HFF-Myc (cell line): ENCODE measurements around the gene C16orf78.

Source experiments
- DNase-seq: peaks from one replicate; pipeline ENCODE4 v3.0.0-alpha.2; 2011; ENCODE audit warnings: low read depth; ENCODE audit errors: extremely low read depth
- H3K4me3 ChIP-seq: replicated peaks from 2 replicates; pipeline ENCODE4 v1.5.1; 2011; ENCODE audit warnings: low read depth, mild to moderate bottlenecking, control low read depth, low read length
- TF ChIP-seq, protein P1 (sequence below): IDR thresholded peaks from 2 replicates; pipeline ENCODE4 v1.5.1; 2012; ENCODE audit warnings: mild to moderate bottlenecking, low read depth, low read length, control low read depth; ENCODE audit errors: missing control alignments

C16orf78 gene

DNA sequence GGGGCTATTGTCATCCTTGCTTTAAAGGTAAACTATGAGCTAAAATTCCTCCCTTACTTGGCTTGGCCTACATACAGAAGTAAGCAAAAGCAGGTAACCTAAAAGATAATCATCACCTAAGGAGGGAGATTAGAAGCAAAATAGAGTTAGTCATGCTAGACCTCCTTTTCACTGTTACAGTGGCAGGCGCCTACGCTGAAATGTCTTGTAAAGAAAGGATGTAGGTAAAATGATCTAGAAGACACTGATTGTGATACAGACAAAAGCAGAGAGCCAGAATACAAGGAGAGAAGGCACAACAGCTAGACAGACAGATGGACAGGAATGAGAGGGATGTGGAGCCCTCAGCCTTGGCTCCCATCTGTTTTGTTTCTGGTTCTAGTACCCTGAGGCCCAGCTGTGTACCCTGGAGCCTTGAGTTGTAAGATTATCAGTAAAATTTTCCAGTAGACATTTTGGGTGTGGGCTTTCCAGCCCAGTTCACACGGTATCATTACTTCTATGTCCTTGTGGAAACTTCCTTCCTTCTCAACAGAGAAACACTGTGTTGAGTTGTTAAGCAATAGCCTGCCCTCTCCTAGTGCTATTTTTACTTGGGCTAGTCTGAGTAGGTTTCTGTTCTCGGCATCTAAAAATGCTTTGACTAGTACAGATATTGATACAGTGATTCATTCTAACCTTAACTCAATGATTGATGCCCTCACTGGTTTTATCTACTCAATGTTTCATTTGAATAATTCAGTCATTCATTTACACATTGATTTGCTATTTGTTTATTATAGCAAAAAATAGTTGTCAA lies 7.7 kb upstream of the C16orf78 start:
- H3K4me3 ChIP-seq: no peak overlapping the region
- TF ChIP-seq, protein P1, sequence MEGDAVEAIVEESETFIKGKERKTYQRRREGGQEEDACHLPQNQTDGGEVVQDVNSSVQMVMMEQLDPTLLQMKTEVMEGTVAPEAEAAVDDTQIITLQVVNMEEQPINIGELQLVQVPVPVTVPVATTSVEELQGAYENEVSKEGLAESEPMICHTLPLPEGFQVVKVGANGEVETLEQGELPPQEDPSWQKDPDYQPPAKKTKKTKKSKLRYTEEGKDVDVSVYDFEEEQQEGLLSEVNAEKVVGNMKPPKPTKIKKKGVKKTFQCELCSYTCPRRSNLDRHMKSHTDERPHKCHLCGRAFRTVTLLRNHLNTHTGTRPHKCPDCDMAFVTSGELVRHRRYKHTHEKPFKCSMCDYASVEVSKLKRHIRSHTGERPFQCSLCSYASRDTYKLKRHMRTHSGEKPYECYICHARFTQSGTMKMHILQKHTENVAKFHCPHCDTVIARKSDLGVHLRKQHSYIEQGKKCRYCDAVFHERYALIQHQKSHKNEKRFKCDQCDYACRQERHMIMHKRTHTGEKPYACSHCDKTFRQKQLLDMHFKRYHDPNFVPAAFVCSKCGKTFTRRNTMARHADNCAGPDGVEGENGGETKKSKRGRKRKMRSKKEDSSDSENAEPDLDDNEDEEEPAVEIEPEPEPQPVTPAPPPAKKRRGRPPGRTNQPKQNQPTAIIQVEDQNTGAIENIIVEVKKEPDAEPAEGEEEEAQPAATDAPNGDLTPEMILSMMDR: no peak
- no peak for DNase-seq

DNA sequence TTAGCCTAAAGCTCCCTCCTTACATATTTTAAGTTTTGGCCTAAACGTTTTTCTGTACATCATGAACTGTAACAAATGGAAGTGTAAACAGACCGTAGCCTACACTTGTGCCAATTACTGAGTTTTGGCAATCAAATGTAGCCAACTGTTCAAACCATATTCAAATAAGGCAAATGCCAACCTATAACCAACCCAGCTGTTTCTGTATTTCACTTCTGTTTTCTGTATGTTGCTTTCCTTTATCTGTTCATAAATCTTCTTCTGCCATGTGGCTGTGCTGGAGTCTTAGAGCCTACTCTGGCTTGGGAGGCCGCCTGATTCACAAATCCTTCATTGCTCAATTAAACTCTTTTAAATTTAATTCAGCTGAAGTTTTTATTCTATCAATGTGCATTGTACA lies 6.9 kb upstream of the C16orf78 start:
- TF ChIP-seq, protein P1: no peak
- no peak overlapping the region for H3K4me3 ChIP-seq
- no peak for DNase-seq

DNA sequence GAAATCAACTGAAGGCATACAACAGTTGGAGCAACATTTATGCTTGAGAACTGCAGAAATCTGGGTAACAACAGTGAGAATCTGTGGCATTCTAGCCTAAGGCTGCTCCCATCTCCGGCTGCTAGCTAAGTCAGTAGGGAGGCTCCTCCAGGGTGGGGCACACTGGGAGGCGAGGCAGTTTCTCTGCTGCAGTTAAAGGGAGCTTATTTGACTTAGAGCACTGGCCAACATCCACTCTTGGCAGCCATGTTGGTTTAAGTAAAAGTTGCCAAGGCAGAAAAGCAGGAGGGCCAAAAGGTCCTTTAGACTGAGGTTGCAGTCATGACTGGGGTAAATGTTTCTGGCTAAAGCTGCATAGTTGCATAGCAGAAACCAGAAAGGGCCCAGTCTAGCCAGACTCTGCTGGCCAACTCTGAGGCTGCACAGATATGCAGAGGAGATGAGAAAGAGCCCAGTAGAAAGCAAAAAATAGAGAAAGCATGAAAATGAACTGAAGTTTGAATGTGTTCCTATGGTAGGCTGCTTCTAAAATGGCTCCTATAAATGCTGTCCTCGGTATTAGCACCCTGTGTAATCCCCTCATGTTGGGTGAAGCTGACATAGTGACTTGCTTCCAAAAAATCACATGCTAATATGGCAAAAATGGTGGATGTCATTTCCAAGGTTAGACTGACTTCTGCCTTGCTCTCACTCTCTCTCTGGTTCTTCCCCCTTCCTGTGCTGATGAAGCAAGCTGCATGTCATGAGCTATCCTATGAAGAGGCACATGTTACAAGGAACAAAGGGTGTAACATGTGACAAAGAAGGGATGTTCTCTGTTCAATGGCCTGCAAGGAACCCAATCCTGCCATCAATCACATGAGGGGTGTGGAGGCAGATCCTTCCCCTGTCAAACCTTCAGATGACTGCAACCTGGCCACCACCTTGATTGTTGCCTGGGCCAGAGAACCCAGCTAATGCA lies 3.7 kb upstream of the C16orf78 start:
- DNase-seq: no peak
- TF ChIP-seq, protein P1: no peak
- no peak overlapping the region for H3K4me3 ChIP-seq

DNA sequence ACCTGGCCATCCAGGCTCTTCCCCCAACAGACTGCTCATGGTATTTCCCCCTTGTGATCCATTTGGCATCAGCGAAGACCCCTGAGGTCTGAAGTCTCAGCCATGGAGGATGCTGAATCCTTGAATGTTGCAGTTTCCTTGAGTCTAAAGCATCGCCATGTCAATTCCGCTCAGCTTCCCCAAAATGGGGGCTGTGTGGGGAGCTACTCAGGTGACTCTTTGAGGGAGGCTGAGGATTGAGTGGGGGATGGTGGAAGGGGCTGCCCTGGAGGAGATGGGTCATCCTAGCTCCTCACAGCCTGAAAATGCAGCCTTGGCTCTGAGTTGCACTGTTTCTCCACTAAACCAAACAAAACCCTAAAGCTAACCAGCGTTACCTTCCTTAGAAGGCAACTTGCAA lies 2.6 kb downstream of the C16orf78 start:
- H3K4me3 ChIP-seq: no peak overlapping the region
- DNase-seq: no peak
- TF ChIP-seq, protein P1: no peak

DNA sequence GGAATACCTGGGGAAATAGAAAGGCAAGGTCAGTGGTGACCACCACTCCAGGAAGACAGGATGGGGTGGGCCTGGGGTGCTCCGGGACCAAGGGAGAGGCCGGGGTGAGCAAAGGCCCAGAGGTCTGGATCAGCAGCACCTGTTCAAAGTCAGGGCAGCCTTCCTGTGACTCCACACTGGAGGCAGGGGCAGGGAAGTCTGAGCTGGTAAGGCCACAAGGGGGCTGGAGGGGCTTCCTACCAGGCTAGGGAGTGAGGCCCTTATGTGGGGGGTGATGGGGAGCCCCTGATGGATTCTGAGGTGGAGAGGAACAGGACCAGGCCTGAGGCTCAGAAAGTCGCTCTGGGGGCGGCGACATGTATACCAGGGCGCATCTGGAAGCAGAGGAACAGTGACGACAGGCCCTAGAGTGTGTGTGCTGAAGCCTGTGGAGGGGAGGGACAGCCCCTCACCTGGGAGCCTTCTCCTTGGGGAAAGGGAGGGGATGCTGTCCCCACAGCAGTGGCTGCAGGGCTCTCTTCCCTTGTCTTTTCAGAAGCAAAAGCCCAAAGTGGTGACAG lies 3.7 kb downstream of the C16orf78 start:
- no peak overlapping the region for H3K4me3 ChIP-seq
- TF ChIP-seq, protein P1: no peak
- no peak for DNase-seq

DNA sequence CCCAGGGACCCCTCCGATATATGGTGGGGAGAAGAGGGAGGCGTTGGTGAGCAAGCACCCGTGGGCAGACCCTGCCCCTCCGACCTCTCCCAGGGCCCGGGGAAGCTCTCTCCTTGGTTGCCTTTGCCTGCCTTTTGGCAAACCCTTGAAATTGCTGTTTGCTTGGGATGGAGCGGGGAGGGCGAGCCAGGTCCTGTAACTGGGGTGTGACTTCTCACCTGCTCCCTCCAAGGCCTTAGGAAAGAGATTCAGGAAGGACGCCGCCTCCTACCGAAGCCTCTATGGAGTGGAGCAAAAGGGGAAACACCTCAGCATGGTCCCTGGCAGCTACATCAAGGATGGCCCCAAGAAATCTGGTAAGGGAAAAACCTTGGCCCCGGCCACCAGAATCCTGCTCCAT lies 4.6 kb downstream of the C16orf78 start:
- DNase-seq: no peak
- no peak overlapping the region for H3K4me3 ChIP-seq
- TF ChIP-seq, protein P1: no peak
